Spleen (tissue), 11 donors: ENCODE measurements around the gene ARFGEF2. TPM values are rescaled to one million over a fixed set of nuclear protein-coding genes. Genes with fewer than 3 reads are reported as not detected.

Experiments used
- polyA plus RNA-seq, 3 donors: library from polyadenylated mRNA; stranded (reverse); fragments of 200-250 nt; gene quantifications; one replicate each; pipeline ENCODE4 v1.2.1, GENCODE V29; 2013
- small RNA-seq, 4 donors: library from RNA; depleted of rRNA; stranded (forward); fragments of <200 nt; gene quantifications; one replicate each; pipeline ENCODE3, GENCODE V24; 2016
- total RNA-seq, 7 donors: library from RNA; depleted of rRNA in 3 of 7; stranded (reverse); fragments of >200 nt in 3 of 7; fragmentation: NEBNext Ultra II Directional in 4 of 7; extraction: Animal tissue kit (Norgen Biotek cat#: 25700) in 4 of 7; gene quantifications; one replicate each; pipeline versions ENCODE4 v1.1.0 to v1.2.1, GENCODE V29; 2016 to 2021
- donor health status: healthy with polysubstance abuse.
- donor health status: DM: no; HTN: no; CAD: no; lungs with moderate emphysema.
- donor health status: DM: no; HTN: no; CAD: no.
- donor health status: Bipolar disorder and iron deficiency.
- donor health status: healthy.
- donor health status: DM: no; HTN: no; CAD: no.
- donor health status: DM: yes; HTN: yes; CAD: no.

ARFGEF2 gene
- total and polyA plus RNA-seq, 10 donors: 6.7 to 44.4 (median 40.8) TPM

Small RNA genes lying within 50 kb of the gene (small RNA-seq; reads per million reads assigned to genes)
- 0 reads per million in 4 donors for gene SNAP23P1

Other genes with a start within 250 kb of the ARFGEF2 start
- gene PREX1, start 93.7 kb upstream of the ARFGEF2 start, total RNA-seq: 100 to 1,000 TPM; 116 to 279 (median 166) TPM
- 10 to 100 TPM; 36.7 to 76.7 (median 49.7) TPM for gene PREX1, start 93.7 kb upstream of the ARFGEF2 start, polyA plus RNA-seq
- 10 to 100 TPM; 32.0 to 51.5 (median 34.2) TPM for gene CSE1L, start 124.6 kb downstream of the ARFGEF2 start, total RNA-seq
- gene CSE1L, start 124.6 kb downstream of the ARFGEF2 start, polyA plus RNA-seq: 10 to 100 TPM; 16.7 to 23.0 (median 21.4) TPM